Esophagus muscularis mucosa (tissue), 4 donors: Measurements from ENCODE around the gene C19orf85.

Experiments
- CTCF ChIP-seq, 3 experiments: fragments of 200-600 bp in 2 of 3; fragments of 450-650 bp in 1 of 3; sonication (generic) in 2 of 3; IDR thresholded peaks; one replicate each; pipeline ENCODE4 v1.5.1; 2017 to 2019; ENCODE audit warnings: antibody characterized with exemption in 3 of 3, mild to moderate bottlenecking in 2 of 3, moderate library complexity in 1 of 3
- EP300 ChIP-seq: sonication (generic); formaldehyde crosslinking; IDR thresholded peaks from one replicate; pipeline ENCODE4 v1.6.1; 2017; ENCODE audit warnings: antibody characterized with exemption
- POLR2A ChIP-seq: fragments of 450-650 bp; IDR thresholded peaks from one replicate; pipeline ENCODE4 v1.6.1; 2017; ENCODE audit warnings: antibody characterized with exemption, moderate library complexity, mild to moderate bottlenecking, low read depth
- POLR2AphosphoS5 ChIP-seq, 2 donors: sonication (generic); formaldehyde crosslinking; IDR thresholded peaks; one replicate each; pipeline ENCODE4 v1.6.1; 2017; ENCODE audit warnings: antibody characterized with exemption in 2 of 2

- TF ChIP-seq CTCF (IDR thresholded peaks at IDR 0.05) (no peak), POLR2A (no peak), EP300 (no peak), POLR2AphosphoS5 (IDR thresholded peaks at IDR 0.05) (no peak)
Observed at GRCh38 chr19:55442372-55442961, 22.1 kb downstream of the C19orf85 start.
